HEK293T (cell line): ENCODE results near the gene DDX56.

Experiments used
- CTCF ChIA-PET: fragments of 350-600 bp; formaldehyde crosslinking; extraction: SDS; loops from one replicate; lab custom pipeline; 2021; ENCODE audit warnings: antibody characterized with exemption, inconsistent platforms; lab: Yijun Ruan, JAX
- POLR2A ChIA-PET: fragments of 350-600 bp; formaldehyde crosslinking; extraction: SDS; loops from one replicate; lab custom pipeline; 2020; ENCODE audit warnings: antibody characterized with exemption, inconsistent platforms; lab: Yijun Ruan, JAX
- DNase-seq: peaks from one replicate; pipeline ENCODE4 v3.0.0; 2012; ENCODE audit warnings: mixed read lengths; ENCODE audit errors: extremely low spot score
- ARNT ChIP-seq: fragments of 450-650 bp; IDR thresholded peaks from 2 replicates; pipeline ENCODE4 v1.6.1; 2017; ENCODE audit warnings: mild to moderate bottlenecking
- BHLHE40 ChIP-seq: fragments of 450-650 bp; IDR thresholded peaks from 2 replicates; pipeline ENCODE4 v1.6.1; 2016; ENCODE audit warnings: mild to moderate bottlenecking, moderate library complexity, borderline replicate concordance
- CTBP1 ChIP-seq: fragments of 450-650 bp; IDR thresholded peaks from 2 replicates; pipeline ENCODE4 v1.6.1; 2016; ENCODE audit warnings: borderline replicate concordance
- ELF4 ChIP-seq: fragments of 450-650 bp; IDR thresholded peaks from 2 replicates; pipeline ENCODE4 v1.6.1; 2017; ENCODE audit warnings: antibody characterized with exemption
- FOXA1 ChIP-seq: fragments of 450-650 bp; IDR thresholded peaks from 2 replicates; pipeline ENCODE4 v1.6.1; 2016; ENCODE audit warnings: mild to moderate bottlenecking
- FOXK2 ChIP-seq: fragments of 450-650 bp; IDR thresholded peaks from 2 replicates; pipeline ENCODE4 v1.6.1; 2016; ENCODE audit warnings: mild to moderate bottlenecking
- FOXM1 ChIP-seq: fragments of 450-650 bp; IDR thresholded peaks from 2 replicates; pipeline ENCODE4 v1.6.1; 2017; ENCODE audit warnings: mild to moderate bottlenecking, borderline replicate concordance
- HDGF ChIP-seq: fragments of 450-650 bp; IDR thresholded peaks from 2 replicates; pipeline ENCODE4 v1.6.1; 2017; ENCODE audit warnings: antibody characterized with exemption, borderline replicate concordance
- L3MBTL2 ChIP-seq: fragments of 450-650 bp; conservative IDR thresholded peaks from 2 replicates; pipeline ENCODE4 v1.6.1; 2016; ENCODE audit warnings: mild to moderate bottlenecking
- LEF1 ChIP-seq: fragments of 450-650 bp; IDR thresholded peaks from 2 replicates; pipeline ENCODE4 v1.6.1; 2017; ENCODE audit warnings: mild to moderate bottlenecking, borderline replicate concordance
- NFRKB ChIP-seq: fragments of 450-650 bp; IDR thresholded peaks from 2 replicates; pipeline ENCODE4 v1.6.1; 2016; ENCODE audit warnings: mild to moderate bottlenecking, moderate library complexity
- PKNOX1 ChIP-seq: fragments of 450-650 bp; IDR thresholded peaks from 2 replicates; pipeline ENCODE4 v1.6.1; 2016
- SP1 ChIP-seq: fragments of 450-650 bp; IDR thresholded peaks from 2 replicates; pipeline ENCODE4 v1.6.1; 2017
- SUZ12 ChIP-seq: fragments of 450-650 bp; IDR thresholded peaks from 2 replicates; pipeline ENCODE4 v1.6.1; 2016; ENCODE audit warnings: mild to moderate bottlenecking
- TARDBP ChIP-seq: fragments of 450-650 bp; IDR thresholded peaks from 2 replicates; pipeline ENCODE4 v1.6.1; 2016
- ZNF384 ChIP-seq: fragments of 450-650 bp; IDR thresholded peaks from 2 replicates; pipeline ENCODE4 v1.6.1; 2016

Gene DDX56

DNA sequence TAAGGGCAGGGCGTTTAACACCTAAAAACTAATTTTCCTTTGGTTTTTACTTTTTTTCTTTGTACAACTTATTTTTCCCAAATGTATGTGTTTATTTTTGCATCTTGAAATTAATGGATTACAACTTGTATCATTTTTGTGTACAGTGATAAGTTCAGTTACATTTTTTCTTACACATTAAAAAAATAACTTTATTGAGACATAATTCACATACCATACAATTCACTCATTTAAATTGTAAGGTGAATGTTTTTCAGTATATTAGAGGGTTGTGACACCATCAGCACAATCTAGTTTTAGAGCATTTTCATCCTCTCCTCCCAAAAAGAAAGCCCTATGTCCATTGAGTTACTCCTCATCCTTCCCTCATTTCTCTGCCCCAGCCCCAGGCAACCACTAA, 44.3 kb upstream of the DDX56 start:
- DNase-seq: no peak
- POLR2A ChIA-PET: no interaction called here
- TF ChIP-seq HDGF (no peak), BHLHE40 (no peak), PKNOX1 (no peak), NFRKB (no peak), FOXA1 (no peak), ELF4 (no peak), L3MBTL2 (no peak), FOXM1 (no peak)
- CTCF ChIA-PET: no interaction called here

GRCh38 chr7:44617225-44617890, 43.6 kb upstream of the DDX56 start:
- CTCF ChIA-PET: no interaction called here
- POLR2A ChIA-PET: interaction anchor here (2.6 kb wide), 1 partner anchor 11 kb away, joined by 11 read pairs; the partner anchor contains the start of gene OGDH
- DNase-seq: no peak
- TF ChIP-seq HDGF (no peak), FOXA1 (no peak), FOXM1 (no peak), ARNT (no peak)

DNA sequence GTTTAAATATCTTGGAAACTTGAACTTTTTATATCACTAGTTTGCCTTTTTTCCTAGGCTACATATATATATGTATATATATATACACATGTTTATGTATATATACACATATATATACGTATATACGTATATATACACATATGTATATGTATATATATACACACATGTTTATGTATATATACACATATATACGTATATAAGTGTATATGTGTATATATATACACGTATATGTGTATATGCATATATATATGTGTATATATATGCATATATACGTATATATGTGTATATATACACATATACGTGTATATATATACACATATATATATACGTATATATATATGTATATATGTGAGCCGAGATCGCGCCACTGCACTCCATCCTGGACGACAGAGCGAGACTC, 42.8 kb upstream of the DDX56 start:
- no peak for TF ChIP-seq HDGF
- no peak for TF ChIP-seq CTBP1
- no peak for TF ChIP-seq L3MBTL2
- TF ChIP-seq SUZ12: no peak
- no peak for TF ChIP-seq ZNF384
- TF ChIP-seq PKNOX1: no peak
- TF ChIP-seq FOXA1: no peak
- TF ChIP-seq FOXM1: no peak
- TF ChIP-seq ELF4: no peak
- no peak for TF ChIP-seq SP1
- no peak for TF ChIP-seq LEF1
- no peak for TF ChIP-seq FOXK2
- CTCF ChIA-PET: interaction anchor here (0.5 kb wide), 1 partner anchor 178 kb away, joined by 3 read pairs; no protein-coding TSS in a partner anchor
- POLR2A ChIA-PET: interaction anchor here (2.6 kb wide), 1 partner anchor 10 kb away, joined by 11 read pairs; the partner anchor contains the start of gene OGDH
- no peak for DNase-seq

GRCh38 chr7:44615793-44616192, 42.1 kb upstream of the DDX56 start:
- ChIA-PET POLR2A (interaction anchor here (2.6 kb wide), 1 partner anchor 9 kb away, joined by 11 read pairs; the partner anchor contains the start of gene OGDH), CTCF (interaction anchor here (0.5 kb wide), 1 partner anchor 179 kb away, joined by 3 read pairs; no protein-coding TSS in a partner anchor)
- TF ChIP-seq LEF1: no peak
- TF ChIP-seq FOXM1: no peak
- no peak for TF ChIP-seq FOXK2
- TF ChIP-seq L3MBTL2: no peak
- TF ChIP-seq TARDBP: no peak
- TF ChIP-seq FOXA1: no peak
- no peak for DNase-seq

GRCh38 chr7:44615149-44615611, 41.5 kb upstream of the DDX56 start:
- TF ChIP-seq NFRKB (no peak), FOXM1 (no peak), SP1 (no peak), CTBP1 (no peak), SUZ12 (no peak), ELF4 (no peak), L3MBTL2 (no peak), TARDBP (no peak), FOXA1 (no peak), ARNT (no peak), LEF1 (no peak), BHLHE40 (no peak), FOXK2 (no peak), ZNF384 (no peak), PKNOX1 (no peak), HDGF (no peak)
- ChIA-PET POLR2A (interaction anchor here (2.6 kb wide), 1 partner anchor 9 kb away, joined by 11 read pairs; the partner anchor contains the start of gene OGDH), CTCF (no interaction called here)
- no peak for DNase-seq

GRCh38 chr7:44609829-44610228, 36.1 kb upstream of the DDX56 start:
- no peak for DNase-seq
- ChIA-PET POLR2A (interaction anchor here (1.7 kb wide), 1 partner anchor 238 kb away, joined by 3 read pairs; the partner anchor contains the start of gene H2AZ2), CTCF (no interaction called here)
- no peak for TF ChIP-seq PKNOX1
- TF ChIP-seq TARDBP: no peak
- no peak for TF ChIP-seq FOXK2
- no peak for TF ChIP-seq FOXA1
- no peak for TF ChIP-seq CTBP1
